Measurements from ENCODE around the gene KCNMB3.

DNA sequence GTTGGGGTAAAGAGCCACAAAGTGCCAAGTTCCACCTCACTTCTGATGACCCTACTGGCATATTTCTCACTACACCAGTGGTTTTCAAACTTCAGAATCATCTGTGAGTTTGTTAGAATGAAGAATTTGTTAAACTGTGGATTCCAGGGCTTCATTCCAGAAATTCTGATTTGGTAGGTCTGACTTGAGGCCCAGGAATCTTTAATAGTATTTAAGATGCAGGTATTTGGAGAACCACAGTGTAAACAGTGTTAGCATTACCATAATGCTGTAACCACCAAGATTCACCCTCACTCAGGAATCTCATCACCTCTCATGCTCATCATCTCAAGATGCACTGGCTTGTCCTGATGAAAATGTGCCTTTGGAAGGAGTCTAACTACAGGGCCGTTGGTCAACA is 6.0 kb downstream of the KCNMB3 start:
- TF ChIP-seq EZH2phosphoT487 (IDR thresholded peaks at IDR 0.05; ENCODE audit: borderline replicate concordance, low read length) (no peak), EZH2 (IDR thresholded peaks at IDR 0.05; ENCODE audit: low read length, unreplicated experiment) (no peak)
- TF ChIP-seq, protein P1, sequence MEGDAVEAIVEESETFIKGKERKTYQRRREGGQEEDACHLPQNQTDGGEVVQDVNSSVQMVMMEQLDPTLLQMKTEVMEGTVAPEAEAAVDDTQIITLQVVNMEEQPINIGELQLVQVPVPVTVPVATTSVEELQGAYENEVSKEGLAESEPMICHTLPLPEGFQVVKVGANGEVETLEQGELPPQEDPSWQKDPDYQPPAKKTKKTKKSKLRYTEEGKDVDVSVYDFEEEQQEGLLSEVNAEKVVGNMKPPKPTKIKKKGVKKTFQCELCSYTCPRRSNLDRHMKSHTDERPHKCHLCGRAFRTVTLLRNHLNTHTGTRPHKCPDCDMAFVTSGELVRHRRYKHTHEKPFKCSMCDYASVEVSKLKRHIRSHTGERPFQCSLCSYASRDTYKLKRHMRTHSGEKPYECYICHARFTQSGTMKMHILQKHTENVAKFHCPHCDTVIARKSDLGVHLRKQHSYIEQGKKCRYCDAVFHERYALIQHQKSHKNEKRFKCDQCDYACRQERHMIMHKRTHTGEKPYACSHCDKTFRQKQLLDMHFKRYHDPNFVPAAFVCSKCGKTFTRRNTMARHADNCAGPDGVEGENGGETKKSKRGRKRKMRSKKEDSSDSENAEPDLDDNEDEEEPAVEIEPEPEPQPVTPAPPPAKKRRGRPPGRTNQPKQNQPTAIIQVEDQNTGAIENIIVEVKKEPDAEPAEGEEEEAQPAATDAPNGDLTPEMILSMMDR (conservative IDR thresholded peaks at IDR 0.05; ENCODE audit: low read depth, low read length) = no peak
